C4-2B (cell line): ENCODE results near the gene AUH.
"Not testable (repeated sequence)": the region's sequence is repeated elsewhere in the genome, so short reads cannot be mapped to it uniquely, and the experiment has no call there.

Experiments
- H3K27ac ChIP-seq: fragments of 450-650 bp; 2 replicates; pipeline ENCODE4 v1.5.1; 2017
- CTCF ChIP-seq: fragments of 450-650 bp; conservative IDR thresholded peaks from 2 replicates; pipeline ENCODE4 v1.5.1; 2017; ENCODE audit warnings: mild to moderate bottlenecking
- ZFX ChIP-seq: fragments of 450-650 bp; IDR thresholded peaks from 2 replicates; pipeline ENCODE4 v1.6.1; 2017

Gene AUH

GRCh38 chr9:91202736-91203283 is 158.9 kb downstream of the AUH start:
- no peak overlapping the region for H3K27ac ChIP-seq
- no peak for TF ChIP-seq CTCF
- no peak for TF ChIP-seq ZFX

DNA sequence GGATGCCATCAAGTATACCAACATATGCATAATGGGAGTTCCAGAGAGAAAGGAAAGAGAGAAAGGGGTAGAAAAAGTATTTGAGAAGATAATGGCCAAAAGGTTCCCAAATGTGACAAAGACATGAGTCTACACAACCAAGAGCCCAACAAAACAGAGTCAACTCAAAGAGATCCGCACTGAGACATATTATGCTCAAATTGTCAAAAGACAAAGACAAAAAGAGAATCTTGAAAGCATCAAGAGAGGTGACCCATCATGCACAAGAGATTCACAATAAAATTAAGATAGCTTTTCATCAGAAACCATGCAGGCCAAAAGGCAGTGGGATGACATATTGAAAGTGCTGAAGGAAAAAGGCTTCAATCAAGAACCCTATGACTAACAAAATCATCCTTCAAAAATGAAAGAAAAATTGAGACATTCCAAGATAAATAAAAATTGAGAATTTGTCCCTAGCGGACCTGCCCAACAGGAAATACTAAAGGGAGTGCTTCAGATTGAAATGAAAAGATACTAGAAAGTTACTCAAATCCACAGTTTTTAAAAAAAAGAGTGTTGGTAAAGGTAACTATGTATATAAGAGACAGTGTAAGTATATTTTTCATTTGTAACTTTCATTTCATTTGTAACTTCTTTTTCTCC is 160.9 kb downstream of the AUH start:
- TF ChIP-seq ZFX (no peak), CTCF (no peak)

DNA sequence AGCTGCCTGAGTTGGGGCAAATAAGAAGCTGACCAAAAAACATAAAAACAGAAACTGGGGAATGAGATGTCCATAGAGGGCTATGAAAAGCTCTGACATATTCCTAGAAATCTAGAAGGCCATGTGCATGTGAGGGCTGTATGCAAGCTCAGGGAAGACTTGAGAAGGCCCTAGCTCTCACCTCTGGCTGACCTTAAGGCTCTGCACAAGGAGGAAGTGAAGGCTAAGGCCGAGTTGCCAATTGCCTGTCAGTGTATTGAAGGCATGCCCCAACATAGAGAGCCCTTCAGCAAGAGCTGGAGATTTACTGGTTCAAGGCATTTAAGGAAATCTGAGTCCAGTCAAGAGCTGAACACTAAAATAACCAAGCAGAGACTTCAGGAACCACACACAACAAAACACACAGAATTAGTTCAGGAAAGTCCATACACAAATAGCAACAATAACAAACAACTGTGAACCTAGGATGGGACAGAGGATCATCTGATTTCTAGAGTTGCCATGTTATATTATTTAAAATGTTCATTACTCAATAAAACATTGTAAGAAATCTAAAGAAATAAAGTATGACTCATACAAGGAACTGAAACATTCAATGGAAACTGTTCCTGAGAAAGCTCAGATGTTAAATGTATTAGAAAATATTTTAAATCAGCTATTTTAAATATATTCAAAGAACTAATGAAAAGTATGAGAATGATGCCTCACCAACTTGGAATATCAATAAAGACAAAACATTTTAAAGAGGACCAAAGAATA is 161.8 kb downstream of the AUH start:
- no peak overlapping the region for H3K27ac ChIP-seq
- TF ChIP-seq CTCF (no peak), ZFX (no peak)

More for the DNA sequence above, 160.9 kb downstream of the AUH start:
- no peak overlapping the region for H3K27ac ChIP-seq

- H3K27ac ChIP-seq: not testable (repeated sequence)
Observed at GRCh38 chr9:91198881-91199280, 162.8 kb downstream of the AUH start.

DNA sequence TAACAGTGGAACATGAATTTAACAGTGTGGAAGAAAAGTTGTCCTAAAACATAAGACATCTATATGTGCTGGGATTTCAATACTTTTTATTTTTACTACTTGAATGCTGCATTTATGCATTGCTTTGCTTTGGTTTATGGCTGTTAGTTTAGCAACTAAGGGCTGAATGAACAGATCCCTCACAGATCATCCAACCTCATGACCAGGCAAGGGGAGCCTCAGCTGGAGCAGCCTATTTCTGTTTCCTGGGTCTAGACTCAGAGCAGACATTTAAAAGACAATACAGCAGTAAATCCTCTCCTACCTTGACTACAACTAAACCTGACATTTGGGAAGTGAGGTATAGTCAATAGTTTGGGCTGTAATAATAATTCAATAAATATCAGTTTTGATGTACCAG is 163.3 kb downstream of the AUH start:
- H3K27ac ChIP-seq: no peak overlapping the region
- TF ChIP-seq CTCF (no peak), ZFX (no peak)

DNA sequence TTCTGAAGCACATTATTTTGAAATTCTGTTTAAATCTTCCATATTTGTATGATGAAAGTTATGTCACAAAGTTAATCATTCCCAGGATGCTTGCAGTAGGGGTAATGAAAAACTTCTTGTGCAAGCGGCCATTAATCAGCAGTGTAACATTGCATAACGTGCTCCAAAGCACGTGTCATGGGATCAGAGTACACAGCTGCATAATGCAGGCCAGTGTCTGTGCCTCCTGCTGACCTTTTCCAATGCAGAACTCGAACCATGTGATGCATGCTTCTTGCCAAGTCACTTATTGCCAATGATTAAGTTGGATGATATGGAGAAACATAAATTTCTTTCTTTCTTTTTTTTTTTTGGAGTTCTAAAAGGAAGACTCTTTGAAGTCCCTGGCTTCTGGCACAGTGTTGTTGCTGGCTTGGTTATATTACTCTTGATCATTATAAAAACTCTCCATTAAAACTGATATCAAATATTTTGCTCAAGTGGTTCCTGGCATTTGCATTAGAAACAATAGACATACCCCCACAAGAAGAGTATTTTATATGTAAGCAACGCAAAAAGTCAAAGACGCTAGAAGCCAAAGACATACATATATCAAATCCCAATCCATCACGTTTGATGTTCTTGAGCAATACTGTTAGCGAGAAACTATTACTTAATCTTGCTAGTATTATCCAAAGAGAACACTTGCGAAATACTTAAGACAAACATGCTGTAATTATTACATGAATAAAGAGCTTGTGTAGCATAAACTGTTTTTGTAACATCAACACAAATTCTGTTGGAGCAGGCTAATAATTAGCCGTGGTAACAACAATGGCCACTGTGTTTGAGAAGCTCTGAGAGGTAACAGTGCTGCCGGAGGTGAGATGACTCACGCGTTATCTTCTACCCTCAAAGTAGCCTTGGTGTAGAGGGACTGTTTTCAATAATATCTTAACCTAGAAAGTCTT is 164.2 kb downstream of the AUH start:
- no peak for TF ChIP-seq CTCF
- TF ChIP-seq ZFX: no peak
- no peak overlapping the region for H3K27ac ChIP-seq

GRCh38 chr9:91196103-91196950 is 165.4 kb downstream of the AUH start:
- TF ChIP-seq ZFX: no peak
- no peak for TF ChIP-seq CTCF
- no peak overlapping the region for H3K27ac ChIP-seq
